Measurements from ENCODE around the gene EPO. TPM values are rescaled to one million over a fixed set of nuclear protein-coding genes. Genes with fewer than 3 reads are reported as not detected.

Gene EPO
- total RNA-seq, result not detected in 2 replicates

- no peaks in the 10 kb centered on the region for H3K9me3 ChIP-seq (ENCODE audit: low read depth, low read length)
- no peak for DNase-seq (ENCODE audit: insufficient read length, low spot score, missing footprints)
- H3K36me3 ChIP-seq (ENCODE audit: insufficient read depth, low read length), result no peaks in the 10 kb centered on the region
- H3K4me1 ChIP-seq (ENCODE audit: insufficient read depth, low read length), result no peaks in the 10 kb centered on the region
- no peak for TF ChIP-seq CTCF (IDR thresholded peaks at IDR 0.05; ENCODE audit: extremely low read depth, low read depth, low read length)
- no peak within 1 kb of the TSS for H3K27ac ChIP-seq (ENCODE audit: low read depth, low read length)
- H2AFZ ChIP-seq (ENCODE audit: low read length), result no peak within 1 kb of the TSS
- H3K79me2 ChIP-seq (ENCODE audit: insufficient read depth, low read length), result no peaks in the 10 kb centered on the region
- H3K27me3 ChIP-seq (ENCODE audit: insufficient read depth, low read length), result peaks cover 50% of the 10 kb centered on the region
- no peak within 1 kb of the TSS for H3K4me3 ChIP-seq (ENCODE audit: insufficient read depth, low read length)
- peaks cover 3% of the 10 kb centered on the region for H4K20me1 ChIP-seq (ENCODE audit: insufficient read depth, low read length)
- no peak within 1 kb of the TSS for H3K4me2 ChIP-seq (ENCODE audit: insufficient read depth, low read length)
Observed at GRCh38 chr7:100720279-100720670, at the start of gene EPO. EPO (plus strand) TSS chr7:100720468; CDS start chr7:100720981, 513 bp downstream.

GRCh38 chr7:100671353-100672327 is 48.6 kb upstream of the EPO start:
- H3K27me3 ChIP-seq (ENCODE audit: insufficient read depth, low read length), result peaks cover 2% of the 10 kb centered on the region
- H3K4me2 ChIP-seq (ENCODE audit: insufficient read depth, low read length), result no peak overlapping the region
- peaks cover 5% of the 10 kb centered on the region for H4K20me1 ChIP-seq (ENCODE audit: insufficient read depth, low read length)
- H2AFZ ChIP-seq (ENCODE audit: low read length), result no peak overlapping the region
- no peak overlapping the region for H3K4me3 ChIP-seq (ENCODE audit: insufficient read depth, low read length)
- H3K79me2 ChIP-seq (ENCODE audit: insufficient read depth, low read length), result peaks cover 28% of the 10 kb centered on the region
- H3K36me3 ChIP-seq (ENCODE audit: insufficient read depth, low read length), result peaks cover 3% of the 10 kb centered on the region
- no peaks in the 10 kb centered on the region for H3K4me1 ChIP-seq (ENCODE audit: insufficient read depth, low read length)
- no peaks in the 10 kb centered on the region for H3K9me3 ChIP-seq (ENCODE audit: low read depth, low read length)
- no peak overlapping the region for H3K27ac ChIP-seq (ENCODE audit: low read depth, low read length)
- DNase-seq (ENCODE audit: insufficient read length, low spot score, missing footprints), result no peak
- TF ChIP-seq CTCF (IDR thresholded peaks at IDR 0.05; ENCODE audit: extremely low read depth, low read depth, low read length), result no peak

GRCh38 chr7:100673302-100673941 is 46.8 kb upstream of the EPO start, which contains the start of gene GNB2:
GNB2 (plus strand) TSS chr7:100673740; CDS start chr7:100676266, 2,526 bp downstream.
- TF ChIP-seq CTCF (IDR thresholded peaks at IDR 0.05; ENCODE audit: extremely low read depth, low read depth, low read length), result no peak
- peaks cover 45% of the 10 kb centered on the region for H3K79me2 ChIP-seq (ENCODE audit: insufficient read depth, low read length)
- H3K27ac ChIP-seq (ENCODE audit: low read depth, low read length), result peak within 1 kb of the TSS; percentile 98
- peaks cover 2% of the 10 kb centered on the region for H3K27me3 ChIP-seq (ENCODE audit: insufficient read depth, low read length)
- H3K9me3 ChIP-seq (ENCODE audit: low read depth, low read length), result no peaks in the 10 kb centered on the region
- H2AFZ ChIP-seq (ENCODE audit: low read length), result peak within 1 kb of the TSS; percentile 99
- H3K36me3 ChIP-seq (ENCODE audit: insufficient read depth, low read length), result peaks cover 21% of the 10 kb centered on the region
- peak within 1 kb of the TSS; percentile 95 for H3K4me2 ChIP-seq (ENCODE audit: insufficient read depth, low read length)
- H3K4me3 ChIP-seq (ENCODE audit: insufficient read depth, low read length), result peak within 1 kb of the TSS; percentile 90
- no peaks in the 10 kb centered on the region for H3K4me1 ChIP-seq (ENCODE audit: insufficient read depth, low read length)
- DNase-seq (ENCODE audit: insufficient read length, low spot score, missing footprints), result peak; percentile 100
- H4K20me1 ChIP-seq (ENCODE audit: insufficient read depth, low read length), result peaks cover 21% of the 10 kb centered on the region

Data from osteoblast (primary cell).